Common myeloid progenitor, CD34-positive (primary cell): ENCODE data around the gene ADK.
"Not testable (repeated sequence)": the region's sequence is repeated elsewhere in the genome, so short reads cannot be mapped to it uniquely, and the experiment has no call there.

Experiments used
- CTCF ChIA-PET: fragments of 350-600 bp; sonication (Branson Sonifier 250); formaldehyde crosslinking; loops from one replicate; lab custom pipeline; 2021; ENCODE audit warnings: antibody characterized with exemption; lab: Charles Lee
- POLR2A ChIA-PET: fragments of 350-600 bp; sonication (Branson Sonifier 250); formaldehyde crosslinking; loops from one replicate; lab custom pipeline; 2021; ENCODE audit warnings: antibody characterized with exemption; lab: Charles Lee
- DNase-seq, 3 donors: peaks; one replicate each; pipeline versions ENCODE4 v3.0.0 to v3.0.0-alpha.2; 2013
- H3K27ac ChIP-seq, 2 experiments: 1 replicate in 1 of 2; 2 replicates in 1 of 2; pipeline ENCODE4 v1.7.0; 2013; ENCODE audit warnings: inconsistent platforms in 2 of 2, low read length in 2 of 2, mild to moderate bottlenecking in 2 of 2, low read depth in 1 of 2, moderate library complexity in 1 of 2; ENCODE audit not compliant: severe bottlenecking in 2 of 2, insufficient read depth in 1 of 2, poor library complexity in 1 of 2
- H3K27me3 ChIP-seq, 5 experiments: replicated peaks in 2 of 5; 1 replicate in 3 of 5; 2 replicates in 2 of 5; pipeline versions ENCODE4 v1.6.1 to v1.7.0; 2013; ENCODE audit warnings: low read length in 4 of 5, mild to moderate bottlenecking in 2 of 5, moderate library complexity in 2 of 5, inconsistent platforms in 1 of 5; ENCODE audit not compliant: insufficient read depth in 5 of 5, control insufficient read depth in 4 of 5
- H3K36me3 ChIP-seq, 4 experiments: 1 replicate in 2 of 4; 2 replicates in 2 of 4; pipeline versions ENCODE4 v1.6.1 to v1.7.0; 2013; ENCODE audit warnings: low read length in 3 of 4, control low read depth in 1 of 4, mild to moderate bottlenecking in 1 of 4; ENCODE audit not compliant: control insufficient read depth in 4 of 4, insufficient read depth in 4 of 4
- H3K4me1 ChIP-seq, 4 experiments: 1 replicate in 3 of 4; 2 replicates in 1 of 4; pipeline versions ENCODE4 v1.6.1 to v1.7.1; 2013; ENCODE audit warnings: low read length in 3 of 4, mild to moderate bottlenecking in 3 of 4, control low read depth in 1 of 4, inconsistent platforms in 1 of 4, moderate library complexity in 1 of 4; ENCODE audit not compliant: control insufficient read depth in 4 of 4, insufficient read depth in 4 of 4; ENCODE audit errors: control extremely low read depth in 1 of 4
- H3K4me3 ChIP-seq, 7 experiments: 1 replicate in 4 of 7; 2 replicates in 3 of 7; pipeline versions ENCODE4 v1.5.1 to v1.7.0; 2013; ENCODE audit warnings: mild to moderate bottlenecking in 7 of 7, low read length in 6 of 7, moderate library complexity in 6 of 7, inconsistent platforms in 2 of 7, low read depth in 2 of 7, control low read depth in 1 of 7; ENCODE audit not compliant: insufficient read depth in 4 of 7, control insufficient read depth in 1 of 7; ENCODE audit errors: extremely low read depth in 1 of 7
- H3K9me3 ChIP-seq, 5 experiments: 1 replicate in 4 of 5; 2 replicates in 1 of 5; pipeline versions ENCODE4 v1.6.1 to v1.7.1; 2013; ENCODE audit warnings: low read length in 4 of 5, mild to moderate bottlenecking in 2 of 5, inconsistent platforms in 1 of 5, low read depth in 1 of 5, moderate library complexity in 1 of 5; ENCODE audit not compliant: control insufficient read depth in 4 of 5, insufficient read depth in 2 of 5; ENCODE audit errors: control extremely low read depth in 1 of 5
- WGBS: methylation state at CpG from one replicate; pipeline ENCODE4 v1.1.5; 2013; ENCODE audit not compliant: insufficient coverage; 5-methylcytosine and 5-hydroxymethylcytosine counted together

Gene ADK

GRCh38 chr10:74445493-74445892 is 294.5 kb downstream of the ADK start:
- POLR2A ChIA-PET, result no interaction called here
- H3K36me3 ChIP-seq, result peaks cover 0 to 3% (median 0%) of the 10 kb centered on the region in 4 experiments
- DNase-seq, result peak in 2 of 3 donors; percentile 6 to 33
- H3K27ac ChIP-seq, result no peak overlapping the region
- H3K9me3 ChIP-seq, result no peaks in the 10 kb centered on the region
- H3K4me1 ChIP-seq, result no peaks in the 10 kb centered on the region
- no peak overlapping the region for H3K4me3 ChIP-seq
- CTCF ChIA-PET, result interaction anchor here (0.5 to 1.0 kb wide), 2 partner anchors 17 to 202 kb away, joined by 3 to 4 read pairs; no protein-coding TSS in a partner anchor
- no peaks in the 10 kb centered on the region for H3K27me3 ChIP-seq

GRCh38 chr10:74450602-74451001 is 299.6 kb downstream of the ADK start:
- Histone ChIP-seq H3K27me3 (no peaks in the 10 kb centered on the region), H3K4me3 (no peak overlapping the region), H3K36me3 (peaks cover 0 to 5% (median 2%) of the 10 kb centered on the region in 4 experiments), H3K27ac (no peak overlapping the region), H3K9me3 (peaks cover 0 to 2% (median 0%) of the 10 kb centered on the region in 5 experiments), H3K4me1 (no peaks in the 10 kb centered on the region)
- POLR2A ChIA-PET, result no interaction called here
- CTCF ChIA-PET, result no interaction called here
- DNase-seq, result no peak

GRCh38 chr10:74451127-74451829 is 300.3 kb downstream of the ADK start:
- no peak overlapping the region for H3K27ac ChIP-seq
- no peaks in the 10 kb centered on the region for H3K27me3 ChIP-seq
- DNase-seq, result no peak
- peaks cover 0 to 8% (median 2%) of the 10 kb centered on the region in 4 experiments for H3K36me3 ChIP-seq
- WGBS, result no CpG with 5 or more reads among the region's 1 CpG
- ChIA-PET POLR2A (no interaction called here), CTCF (no interaction called here)
- H3K4me1 ChIP-seq, result no peaks in the 10 kb centered on the region
- H3K4me3 ChIP-seq, result no peak overlapping the region
- H3K9me3 ChIP-seq, result peaks cover 0 to 3% (median 0%) of the 10 kb centered on the region in 5 experiments

- CTCF ChIA-PET, result no interaction called here
Observed at GRCh38 chr10:74453169-74453568, 302.1 kb downstream of the ADK start.

GRCh38 chr10:74457478-74457877 is 306.5 kb downstream of the ADK start:
- H3K27me3 ChIP-seq, H3K4me1 ChIP-seq, H3K36me3 ChIP-seq, H3K9me3 ChIP-seq, H3K4me3 ChIP-seq, H3K27ac ChIP-seq, CTCF ChIA-PET, DNase-seq, POLR2A ChIA-PET: not testable (repeated sequence)
- no CpG with 5 or more reads among the region's 1 CpG for WGBS

More at GRCh38 chr10:74453169-74453568, 302.1 kb downstream of the ADK start:
- Histone ChIP-seq H3K36me3 (peaks cover 0 to 8% (median 2%) of the 10 kb centered on the region in 4 experiments), H3K9me3 (peaks cover 0 to 3% (median 0%) of the 10 kb centered on the region in 5 experiments), H3K27me3 (no peaks in the 10 kb centered on the region), H3K4me1 (no peaks in the 10 kb centered on the region), H3K27ac (no peak overlapping the region), H3K4me3 (no peak overlapping the region)
- POLR2A ChIA-PET, result no interaction called here
- DNase-seq, result no peak
- WGBS, result no CpG with 5 or more reads among the region's 1 CpG

GRCh38 chr10:74460812-74461211 is 309.8 kb downstream of the ADK start:
- Histone ChIP-seq H3K4me3 (no peak overlapping the region), H3K4me1 (peaks cover 0 to 2% (median 0%) of the 10 kb centered on the region in 4 experiments), H3K27ac (no peak overlapping the region), H3K9me3 (no peaks in the 10 kb centered on the region), H3K27me3 (no peaks in the 10 kb centered on the region), H3K36me3 (peaks cover 0 to under 1% (median 0%) of the 10 kb centered on the region in 4 experiments)
- POLR2A ChIA-PET, result interaction anchor here (0.6 kb wide), 2 partner anchors 153 to 250 kb away, joined by 3 to 4 read pairs; no protein-coding TSS in a partner anchor
- CTCF ChIA-PET, result no interaction called here
- WGBS, result 80% methylated on average over 1 of the region's 1 CpG
- DNase-seq, result no peak

- Histone ChIP-seq H3K4me3 (no peak overlapping the region), H3K36me3 (peaks cover 0 to 5% (median 3%) of the 10 kb centered on the region in 4 experiments), H3K27ac (no peak overlapping the region), H3K4me1 (peaks cover 0 to 2% (median 0%) of the 10 kb centered on the region in 4 experiments), H3K27me3 (no peaks in the 10 kb centered on the region), H3K9me3 (no peaks in the 10 kb centered on the region)
- no peak for DNase-seq
- 95% methylated on average over 2 of the region's 7 CpGs for WGBS
- POLR2A ChIA-PET, result no interaction called here
- CTCF ChIA-PET, result no interaction called here
Observed at GRCh38 chr10:74474022-74474713, 323.1 kb downstream of the ADK start.
